Vagina (tissue), 2 donors: ENCODE results near the gene MT1E. TPM values are rescaled to one million over a fixed set of nuclear protein-coding genes. Genes with fewer than 3 reads are reported as not detected.
A peak's percentile ranks its signal among the peaks of the same experiment; 100 is the strongest.

Source experiments
- DNase-seq, 2 donors: peaks; one replicate each; pipeline ENCODE4 v3.0.0-alpha.2; 2017; ENCODE audit errors: extremely low spot score in 2 of 2
- H3K27ac ChIP-seq: fragments of 200-600 bp; sonication (generic); one replicate; pipeline ENCODE4 v1.5.1; 2019
- H3K27me3 ChIP-seq: fragments of 200-600 bp; sonication (generic); one replicate; pipeline ENCODE4 v1.5.1; 2019
- H3K36me3 ChIP-seq, 2 donors: fragments of 200-600 bp; sonication (generic); one replicate each; pipeline ENCODE4 v1.5.1; 2017 to 2019
- H3K4me1 ChIP-seq: fragments of 200-600 bp; sonication (generic); one replicate; pipeline ENCODE4 v1.5.1; 2019
- H3K4me3 ChIP-seq, 2 donors: fragments of 200-600 bp; sonication (generic); 1 replicate in 1 of 2; 2 replicates in 1 of 2; pipeline ENCODE4 v1.5.1; 2016 to 2019
- H3K9me3 ChIP-seq: fragments of 200-600 bp; sonication (generic); one replicate; pipeline ENCODE4 v1.5.1; 2019
- CTCF ChIP-seq, 3 experiments: fragments of 450-650 bp in 2 of 3; fragments of 200-600 bp in 1 of 3; sonication (generic) in 1 of 3; IDR thresholded peaks; one replicate each; pipeline ENCODE4 v1.5.1; 2017 to 2019; ENCODE audit warnings: antibody characterized with exemption in 3 of 3, mild to moderate bottlenecking in 2 of 3, moderate library complexity in 2 of 3
- POLR2A ChIP-seq, 2 donors: fragments of 450-650 bp; IDR thresholded peaks; one replicate each; pipeline ENCODE4 v1.6.1; 2017; ENCODE audit warnings: antibody characterized with exemption in 2 of 2, mild to moderate bottlenecking in 2 of 2, moderate library complexity in 2 of 2
- POLR2AphosphoS5 ChIP-seq, 2 donors: sonication (generic); formaldehyde crosslinking; IDR thresholded peaks; one replicate each; pipeline ENCODE4 v1.9.0; 2017; ENCODE audit warnings: antibody characterized with exemption in 2 of 2, mild to moderate bottlenecking in 2 of 2, low read depth in 1 of 2; ENCODE audit not compliant: insufficient read depth in 1 of 2
- intact Hi-C: fragments of 100-400 bp; cut with DNase I; formaldehyde crosslinking; loops from one replicate; pipeline ENCODE4 v1.15.1; 2023
- total RNA-seq: library from RNA; depleted of rRNA; stranded (reverse); fragments of >200 nt; gene quantifications from one replicate; pipeline ENCODE4 v1.2.3, GENCODE V29; 2016

Gene MT1E
- total RNA-seq, 1 donor from 2014 or later = 564 TPM

GRCh38 chr16:56583351-56584168 is 42.0 kb upstream of the MT1E start:
- intact Hi-C loops = no loop called here
- Histone ChIP-seq H3K9me3 (no peaks in the 10 kb centered on the region), H3K27ac (no peak overlapping the region), H3K36me3 (no peaks in the 10 kb centered on the region), H3K27me3 (no peaks in the 10 kb centered on the region), H3K4me1 (no peaks in the 10 kb centered on the region), H3K4me3 (no peak overlapping the region)
- DNase-seq = no peak
- TF ChIP-seq POLR2AphosphoS5 (IDR thresholded peaks at IDR 0.05; ENCODE audit: insufficient read depth in 1 of 2, low read depth in 1 of 2) (no peak), CTCF (IDR thresholded peaks at IDR 0.05) (no peak), POLR2A (IDR thresholded peaks at IDR 0.05) (no peak)

- Histone ChIP-seq H3K4me3 (no peak overlapping the region), H3K36me3 (no peaks in the 10 kb centered on the region), H3K9me3 (no peaks in the 10 kb centered on the region), H3K4me1 (peaks cover 4% of the 10 kb centered on the region), H3K27ac (no peak overlapping the region), H3K27me3 (peaks cover 4% of the 10 kb centered on the region)
- no peak for DNase-seq
- intact Hi-C loops = no loop called here
- TF ChIP-seq CTCF (IDR thresholded peaks at IDR 0.05) (no peak), POLR2AphosphoS5 (IDR thresholded peaks at IDR 0.05; ENCODE audit: insufficient read depth in 1 of 2, low read depth in 1 of 2) (no peak), POLR2A (IDR thresholded peaks at IDR 0.05) (no peak)
These were observed 41.3 kb upstream of the MT1E start for GRCh38 chr16:56584276-56584675.

- Histone ChIP-seq H3K27me3 (peaks cover 4% of the 10 kb centered on the region), H3K4me1 (peaks cover 10% of the 10 kb centered on the region), H3K9me3 (no peaks in the 10 kb centered on the region), H3K36me3 (no peaks in the 10 kb centered on the region), H3K27ac (no peak overlapping the region), H3K4me3 (peak overlapping the region; percentile 38 to 42)
- intact Hi-C loops = no loop called here
- TF ChIP-seq CTCF (IDR thresholded peaks at IDR 0.05) (no peak), POLR2AphosphoS5 (IDR thresholded peaks at IDR 0.05; ENCODE audit: insufficient read depth in 1 of 2, low read depth in 1 of 2) (no peak), POLR2A (IDR thresholded peaks at IDR 0.05) (no peak)
- no peak for DNase-seq
These were observed 36.8 kb upstream of the MT1E start for GRCh38 chr16:56588781-56589140.

GRCh38 chr16:56589141-56590039 is 36.2 kb upstream of the MT1E start, which contains the start of gene MT3:
Gene MT3 (plus strand): TSS chr16:56589528. CDS start chr16:56589591, 63 bp downstream.
- intact Hi-C loops = no loop called here
- no peaks in the 10 kb centered on the region for H3K36me3 ChIP-seq
- no peak within 1 kb of the TSS for H3K27ac ChIP-seq
- no peaks in the 10 kb centered on the region for H3K9me3 ChIP-seq
- H3K27me3 ChIP-seq = peaks cover 4% of the 10 kb centered on the region
- no peak for TF ChIP-seq POLR2AphosphoS5 (IDR thresholded peaks at IDR 0.05; ENCODE audit: insufficient read depth in 1 of 2, low read depth in 1 of 2)
- TF ChIP-seq CTCF (IDR thresholded peaks at IDR 0.05) = no peak
- TF ChIP-seq POLR2A (IDR thresholded peaks at IDR 0.05) = no peak
- peak within 1 kb of the TSS; percentile 38 to 42 for H3K4me3 ChIP-seq
- DNase-seq = no peak
- H3K4me1 ChIP-seq = peaks cover 10% of the 10 kb centered on the region
